Adipocyte (in vitro differentiated cells): Measurements from ENCODE around the gene PRDM16.

ENCODE experiments used
- DNase-seq: peaks from one replicate; pipeline ENCODE4 v3.0.0-alpha.2; 2015; ENCODE audit warnings: low read depth
- H3K27me3 ChIP-seq: replicated peaks from 2 replicates; pipeline ENCODE4 v1.7.0; 2013; ENCODE audit warnings: mild to moderate bottlenecking, low read length, moderate library complexity; ENCODE audit not compliant: control insufficient read depth, insufficient read depth
- H3K36me3 ChIP-seq: 2 replicates; pipeline ENCODE4 v1.7.0; 2013; ENCODE audit warnings: low read length, mild to moderate bottlenecking, moderate library complexity; ENCODE audit not compliant: control insufficient read depth, insufficient read depth, severe bottlenecking
- H3K4me1 ChIP-seq: 2 replicates; pipeline ENCODE4 v1.7.0; 2013; ENCODE audit warnings: mild to moderate bottlenecking, low read length, moderate library complexity; ENCODE audit not compliant: control insufficient read depth, insufficient read depth
- H3K4me3 ChIP-seq: 2 replicates; pipeline ENCODE4 v1.7.0; 2013; ENCODE audit warnings: mild to moderate bottlenecking, low read length, moderate library complexity
- H3K9ac ChIP-seq: 2 replicates; pipeline ENCODE4 v1.7.0; 2013; ENCODE audit warnings: mild to moderate bottlenecking, low read length, moderate library complexity
- H3K9me3 ChIP-seq: 2 replicates; pipeline ENCODE4 v1.7.0; 2013; ENCODE audit warnings: mild to moderate bottlenecking, low read length, moderate library complexity; ENCODE audit not compliant: control insufficient read depth

Gene PRDM16

DNA sequence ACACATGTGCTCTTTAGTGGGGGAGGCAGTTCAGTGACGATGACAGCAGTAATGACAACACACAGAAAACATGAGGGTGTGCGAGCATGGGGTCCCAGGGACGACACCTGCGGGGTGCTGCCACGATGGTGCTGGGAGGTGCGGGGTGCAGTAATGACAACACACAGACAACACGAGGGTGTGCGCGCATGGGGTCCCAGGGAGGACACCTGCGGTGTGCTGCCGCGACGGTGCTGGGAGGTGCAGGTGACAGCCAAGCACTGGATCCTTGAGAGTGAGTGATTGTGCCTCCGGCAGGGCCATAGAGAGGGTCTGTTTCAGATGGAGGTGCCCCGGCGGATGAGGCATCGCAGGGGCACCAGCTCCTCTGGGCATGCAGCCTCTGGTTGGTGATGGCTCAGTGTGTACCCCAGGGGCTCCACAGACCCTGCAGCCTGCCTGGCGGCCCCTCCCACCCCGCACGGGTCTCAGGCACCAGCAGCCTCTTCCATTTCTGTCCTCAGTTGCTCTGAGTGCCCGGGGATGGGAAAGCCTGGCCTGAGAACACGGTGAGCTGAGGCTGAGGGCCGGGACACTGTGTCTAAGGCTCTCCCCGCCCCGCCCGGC, 193.8 kb downstream of the PRDM16 start:
- Histone ChIP-seq H3K27me3 (peaks cover 18% of the 10 kb centered on the region), H3K9me3 (no peaks in the 10 kb centered on the region), H3K9ac (no peak overlapping the region), H3K36me3 (no peaks in the 10 kb centered on the region), H3K4me1 (no peaks in the 10 kb centered on the region), H3K4me3 (no peak overlapping the region)
- DNase-seq, result no peak

DNA sequence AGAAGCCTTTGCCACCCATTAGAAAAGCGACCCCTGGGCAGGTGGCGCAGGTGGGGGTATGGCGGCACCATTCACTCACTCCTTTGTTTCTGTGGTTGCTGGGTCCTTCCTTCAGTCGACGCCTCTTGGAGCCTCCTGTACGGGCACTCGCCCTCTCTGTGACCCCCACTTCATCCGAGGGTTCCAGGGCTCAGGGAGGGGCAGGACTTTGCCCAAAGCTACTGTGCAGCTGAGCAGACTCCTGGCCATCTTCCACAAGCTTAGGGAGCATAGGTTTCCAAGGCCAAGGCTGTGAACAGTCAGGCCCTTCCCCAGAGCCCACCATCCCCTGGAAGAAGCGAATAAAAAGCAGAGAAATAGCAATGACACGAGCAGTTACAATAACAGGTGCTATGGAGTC, 194.8 kb downstream of the PRDM16 start:
- no peak overlapping the region for H3K4me3 ChIP-seq

DNA sequence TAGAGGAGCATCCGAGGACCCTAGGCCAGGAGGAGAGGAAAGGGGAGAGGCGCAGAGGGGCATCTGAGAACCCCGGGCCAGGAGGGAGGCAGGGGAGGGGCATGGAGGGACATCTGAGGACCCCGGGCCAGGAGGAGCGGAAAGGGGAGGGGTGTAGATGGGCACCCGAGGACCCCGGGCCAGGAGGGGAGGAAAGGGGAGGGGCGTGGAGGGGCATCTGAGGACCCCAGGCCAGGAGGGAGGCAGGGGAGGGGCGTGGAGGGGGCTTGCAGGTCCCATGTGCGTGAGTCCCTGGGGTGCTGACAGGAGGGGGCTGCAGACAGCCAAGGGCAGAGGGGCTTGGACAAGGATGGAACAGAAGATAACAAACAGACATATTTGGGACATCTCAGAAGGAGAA, 195.5 kb downstream of the PRDM16 start:
- no peaks in the 10 kb centered on the region for H3K4me1 ChIP-seq
- no peaks in the 10 kb centered on the region for H3K36me3 ChIP-seq
- no peaks in the 10 kb centered on the region for H3K9me3 ChIP-seq
- no peak overlapping the region for H3K4me3 ChIP-seq
- peaks cover 32% of the 10 kb centered on the region for H3K27me3 ChIP-seq
- no peak for DNase-seq
- H3K9ac ChIP-seq, result no peak overlapping the region

More for the DNA sequence above, 194.8 kb downstream of the PRDM16 start:
- H3K36me3 ChIP-seq, result no peaks in the 10 kb centered on the region
- no peak overlapping the region for H3K9ac ChIP-seq
- DNase-seq, result no peak
- H3K9me3 ChIP-seq, result no peaks in the 10 kb centered on the region
- peaks cover 26% of the 10 kb centered on the region for H3K27me3 ChIP-seq
- no peaks in the 10 kb centered on the region for H3K4me1 ChIP-seq

DNA sequence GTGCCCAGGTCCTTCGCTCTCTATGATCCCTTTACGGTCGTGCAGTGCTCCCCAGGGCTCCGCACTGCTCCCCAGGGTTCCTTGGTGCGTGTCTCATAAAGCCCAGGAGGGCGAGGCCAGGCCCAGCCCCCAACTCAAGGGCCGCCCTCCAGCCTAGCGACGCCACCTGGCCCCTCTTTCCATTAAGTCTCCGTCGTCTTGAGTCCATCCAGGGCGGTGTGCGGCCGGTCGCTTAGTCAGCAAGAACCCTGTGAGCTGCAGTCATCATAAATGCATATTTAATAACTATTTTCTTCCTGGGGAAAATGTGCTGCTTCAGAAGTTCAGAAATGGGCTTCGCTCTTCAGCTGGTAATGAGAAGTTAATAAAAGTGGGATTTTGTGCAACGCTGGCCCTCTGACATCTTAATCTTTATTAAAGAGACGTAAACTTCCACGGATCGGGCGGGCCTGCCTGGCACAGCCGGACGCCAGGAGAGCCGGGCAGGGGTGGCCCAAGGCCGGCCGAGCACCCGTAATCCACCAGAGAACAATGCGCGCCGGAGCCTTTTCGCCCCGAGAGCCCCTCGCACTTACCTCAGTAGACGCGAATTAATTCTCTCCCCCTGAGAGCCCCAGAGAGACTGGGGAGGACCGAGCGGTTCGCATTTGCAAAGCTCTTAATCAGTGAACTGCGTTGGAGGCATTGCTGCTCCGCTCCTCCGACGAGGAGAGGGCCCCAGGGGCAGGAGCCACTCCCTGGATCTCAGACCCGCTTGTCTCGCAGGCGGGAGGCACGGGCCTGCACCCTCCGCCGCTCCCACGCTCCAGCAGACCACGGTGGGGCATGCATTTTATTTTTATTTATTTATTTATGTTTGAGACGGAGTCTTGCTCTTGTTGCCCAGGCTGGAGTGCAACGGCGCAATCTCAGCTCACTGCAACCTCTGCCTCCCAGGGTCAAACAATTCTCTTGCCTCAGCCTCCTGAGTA, 197.1 kb downstream of the PRDM16 start:
- no peak overlapping the region for H3K9ac ChIP-seq

DNA sequence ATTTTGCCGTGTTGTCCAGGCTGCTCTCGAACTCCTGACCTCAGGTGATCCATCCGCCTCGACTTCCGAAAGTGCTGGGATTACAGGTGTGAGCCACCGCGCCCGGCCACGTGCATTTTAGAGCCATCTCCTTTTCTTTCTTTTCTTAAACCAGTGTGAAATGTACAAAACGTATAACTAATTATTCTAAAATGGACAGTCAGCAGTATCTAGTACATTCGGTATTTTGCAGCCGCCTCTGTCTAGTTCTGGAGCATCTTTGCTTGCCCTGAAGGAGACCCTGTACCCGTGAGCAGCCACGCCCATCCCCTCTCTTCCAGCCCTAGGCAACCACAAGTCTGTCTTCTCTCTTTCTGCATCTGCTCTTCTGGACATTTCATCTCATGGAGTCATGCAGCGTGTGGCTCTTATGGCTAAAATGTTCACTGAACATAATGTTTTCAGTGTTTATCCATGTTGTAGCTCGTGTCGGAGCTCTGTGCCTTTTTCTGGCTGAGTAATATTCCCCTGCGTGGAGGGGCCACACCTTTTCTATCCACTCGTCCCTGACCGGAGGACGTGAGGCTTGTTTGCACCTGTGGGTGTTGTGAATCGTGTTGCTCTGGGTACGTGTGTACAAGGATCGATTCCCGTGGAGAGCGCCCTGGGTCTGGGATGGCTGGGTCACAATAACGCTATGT, 198.0 kb downstream of the PRDM16 start:
- no peak for DNase-seq
- no peak overlapping the region for H3K4me3 ChIP-seq
- H3K4me1 ChIP-seq, result no peaks in the 10 kb centered on the region
- no peak overlapping the region for H3K9ac ChIP-seq
- no peaks in the 10 kb centered on the region for H3K9me3 ChIP-seq
- H3K36me3 ChIP-seq, result no peaks in the 10 kb centered on the region
- H3K27me3 ChIP-seq, result peaks cover 58% of the 10 kb centered on the region

More for the DNA sequence above, 197.1 kb downstream of the PRDM16 start:
- Histone ChIP-seq H3K4me3 (no peak overlapping the region), H3K4me1 (no peaks in the 10 kb centered on the region), H3K9me3 (no peaks in the 10 kb centered on the region), H3K36me3 (no peaks in the 10 kb centered on the region), H3K27me3 (peaks cover 49% of the 10 kb centered on the region)
- DNase-seq, result no peak

DNA sequence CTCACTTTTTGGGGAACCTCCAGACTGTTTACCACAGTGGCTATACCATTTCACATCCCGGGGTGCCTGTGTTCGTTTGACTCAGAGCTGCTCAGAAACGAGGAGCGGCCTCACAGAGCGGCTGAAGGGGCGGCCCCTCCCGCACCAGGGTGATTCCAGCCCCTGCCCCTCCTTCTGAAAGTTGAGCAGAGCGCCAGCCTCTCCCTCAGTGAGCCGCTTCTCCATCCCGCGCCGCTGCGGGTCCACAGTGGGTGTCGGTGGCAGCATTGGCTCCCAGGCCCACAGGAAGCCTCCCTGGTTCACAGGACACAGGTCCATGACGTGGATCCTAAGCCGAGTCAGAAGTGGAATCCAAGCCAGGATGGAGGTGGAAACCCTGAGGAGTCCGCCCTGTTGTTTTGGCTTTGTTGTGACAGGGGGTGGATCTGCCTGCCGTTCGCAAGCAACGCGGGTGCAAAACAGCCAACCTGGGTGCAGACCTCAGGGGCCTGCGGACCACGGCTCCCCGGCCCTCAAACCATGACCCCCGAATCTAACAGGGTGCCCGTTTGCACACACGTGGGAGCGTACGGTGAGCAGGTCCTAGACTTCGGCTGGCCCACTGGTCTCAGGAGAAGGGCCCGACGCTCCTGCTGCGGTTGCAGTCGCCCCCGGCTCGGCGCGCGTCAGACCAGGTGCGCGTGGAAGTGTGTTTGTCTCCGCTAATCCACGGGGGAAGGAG, 198.7 kb downstream of the PRDM16 start:
- H3K9ac ChIP-seq, result no peak overlapping the region
- DNase-seq, result no peak
- peaks cover 55% of the 10 kb centered on the region for H3K27me3 ChIP-seq
- H3K4me3 ChIP-seq, result no peak overlapping the region
- no peaks in the 10 kb centered on the region for H3K36me3 ChIP-seq
- no peaks in the 10 kb centered on the region for H3K9me3 ChIP-seq
- no peaks in the 10 kb centered on the region for H3K4me1 ChIP-seq

DNA sequence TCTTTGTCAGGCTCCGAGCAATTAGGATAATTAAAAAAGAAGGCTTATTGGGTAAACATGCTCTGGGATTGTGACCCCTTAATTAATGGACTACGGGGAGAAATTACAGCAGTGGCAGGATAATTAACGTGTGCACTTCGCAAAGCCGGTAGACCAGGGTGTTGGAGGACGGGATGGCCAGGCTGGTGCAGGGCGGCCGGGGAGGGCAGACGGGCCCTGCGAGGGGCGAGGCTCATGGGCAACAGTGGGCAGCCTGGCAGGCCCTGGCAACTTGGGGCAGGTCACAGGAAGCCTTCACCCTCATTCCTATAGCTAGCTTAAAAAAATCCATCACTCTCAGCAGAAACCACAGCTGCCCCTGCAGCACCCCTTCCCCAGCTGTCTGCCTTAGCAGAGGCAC, 199.3 kb downstream of the PRDM16 start:
- Histone ChIP-seq H3K9ac (no peak overlapping the region), H3K36me3 (no peaks in the 10 kb centered on the region), H3K4me3 (no peak overlapping the region), H3K27me3 (peaks cover 61% of the 10 kb centered on the region), H3K4me1 (no peaks in the 10 kb centered on the region), H3K9me3 (no peaks in the 10 kb centered on the region)
- DNase-seq, result no peak

DNA sequence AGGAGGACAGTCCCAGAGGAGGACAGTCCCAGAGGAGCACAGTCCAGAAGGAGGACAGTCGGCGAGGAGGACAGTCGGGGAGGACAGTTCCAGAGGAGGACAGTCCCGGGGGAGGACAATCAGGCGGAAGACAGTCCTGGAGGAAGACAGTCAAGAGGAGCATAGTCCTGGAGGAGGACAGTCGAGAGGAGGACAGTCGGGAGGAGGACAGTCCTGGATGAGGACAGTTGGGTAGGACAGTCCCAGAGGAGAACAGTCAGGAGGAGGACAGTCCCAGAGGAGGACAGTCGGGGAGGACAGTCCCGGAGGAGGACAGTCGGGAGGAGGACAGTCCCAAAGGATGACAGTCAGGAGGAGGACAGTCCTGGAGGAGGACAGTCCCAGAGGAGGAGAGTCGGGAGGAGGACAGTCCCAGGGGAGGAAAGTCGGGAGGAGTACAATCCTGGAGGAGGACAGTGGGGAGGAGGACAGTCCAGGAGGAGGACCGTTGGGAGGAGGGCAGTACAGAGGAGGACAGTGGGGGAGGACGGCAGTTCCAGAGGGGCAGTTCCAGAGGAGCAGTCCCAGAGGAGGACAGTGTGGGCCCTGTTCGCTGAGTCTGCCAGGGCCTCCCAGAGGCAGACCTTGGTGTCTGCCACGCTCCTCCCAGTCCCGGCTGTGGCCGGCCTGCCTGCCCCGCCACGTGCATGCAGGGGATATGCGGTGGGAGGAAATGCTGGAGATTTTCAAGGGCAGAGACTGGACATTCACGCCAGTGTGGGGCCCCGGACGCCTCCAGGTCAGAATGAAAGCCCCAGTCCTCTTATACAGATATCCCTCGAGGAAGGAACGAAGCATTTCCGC, 201.6 kb downstream of the PRDM16 start:
- Histone ChIP-seq H3K4me3 (no peak overlapping the region), H3K36me3 (no peaks in the 10 kb centered on the region), H3K9ac (no peak overlapping the region), H3K27me3 (peaks cover 61% of the 10 kb centered on the region), H3K9me3 (no peaks in the 10 kb centered on the region), H3K4me1 (no peaks in the 10 kb centered on the region)
- DNase-seq, result no peak

DNA sequence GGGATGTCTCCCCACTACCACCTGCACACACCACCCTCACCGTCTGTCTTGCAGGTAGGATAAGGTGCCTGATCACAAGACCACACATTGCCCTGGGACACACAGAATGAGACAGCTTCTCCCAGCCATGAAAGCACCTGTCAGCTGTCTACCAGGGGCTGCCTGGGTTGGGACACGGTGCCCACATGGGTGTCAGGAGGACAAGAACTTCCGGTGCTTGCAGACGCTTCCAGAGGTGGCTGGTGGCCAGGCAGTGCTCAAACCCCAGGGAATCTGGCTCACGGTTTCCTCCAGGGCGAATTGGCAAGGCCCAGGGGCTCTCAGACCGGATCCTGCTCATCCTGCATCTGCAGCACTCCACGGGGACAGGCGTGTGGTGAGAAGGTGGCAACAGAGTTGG, 202.9 kb downstream of the PRDM16 start:
- Histone ChIP-seq H3K4me3 (no peak overlapping the region), H3K4me1 (peaks cover 5% of the 10 kb centered on the region), H3K27me3 (peaks cover 60% of the 10 kb centered on the region), H3K9ac (no peak overlapping the region), H3K36me3 (no peaks in the 10 kb centered on the region), H3K9me3 (no peaks in the 10 kb centered on the region)
- DNase-seq, result no peak

DNA sequence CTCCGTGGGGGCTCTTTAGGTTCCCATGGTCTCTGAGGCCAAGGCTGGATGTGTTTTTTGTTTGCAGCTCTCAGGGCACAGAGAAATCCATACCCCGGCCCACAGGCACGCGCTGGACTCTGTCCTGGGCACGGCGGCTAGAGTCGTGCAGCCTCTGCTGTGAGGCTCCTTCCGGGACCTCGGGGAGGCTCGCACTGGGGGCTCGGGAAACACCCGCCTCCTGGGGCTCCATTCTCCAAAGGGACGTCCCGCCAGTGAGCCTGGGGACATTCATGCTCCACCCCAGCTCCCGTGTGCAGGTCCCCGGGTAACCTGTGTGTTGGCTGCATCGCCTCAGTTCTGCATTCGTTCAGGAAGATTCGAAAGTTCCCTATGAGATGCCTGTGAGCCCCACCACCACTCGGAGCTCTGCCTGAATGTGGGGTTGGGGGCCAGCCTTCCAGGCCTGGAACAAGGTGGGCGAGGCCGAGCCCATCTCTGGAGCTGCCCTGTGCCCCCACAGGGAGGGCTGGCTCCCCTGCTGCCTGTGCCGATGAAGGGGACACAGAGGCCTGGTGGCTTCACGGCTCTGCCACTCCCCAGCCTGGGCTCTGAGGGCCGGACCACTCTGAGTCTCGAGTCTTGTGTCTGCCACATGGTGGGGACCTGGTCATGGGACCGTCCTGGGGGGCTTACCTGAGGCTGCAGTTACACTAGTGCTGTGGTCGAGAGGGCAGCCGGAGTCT, 203.5 kb downstream of the PRDM16 start:
- H3K4me1 ChIP-seq, result peaks cover 5% of the 10 kb centered on the region
- no peaks in the 10 kb centered on the region for H3K36me3 ChIP-seq
- DNase-seq, result no peak
- peaks cover 57% of the 10 kb centered on the region for H3K27me3 ChIP-seq
- H3K4me3 ChIP-seq, result no peak overlapping the region
- no peaks in the 10 kb centered on the region for H3K9me3 ChIP-seq
- no peak overlapping the region for H3K9ac ChIP-seq
